Measurements from ENCODE around the gene RGS18.

DNA sequence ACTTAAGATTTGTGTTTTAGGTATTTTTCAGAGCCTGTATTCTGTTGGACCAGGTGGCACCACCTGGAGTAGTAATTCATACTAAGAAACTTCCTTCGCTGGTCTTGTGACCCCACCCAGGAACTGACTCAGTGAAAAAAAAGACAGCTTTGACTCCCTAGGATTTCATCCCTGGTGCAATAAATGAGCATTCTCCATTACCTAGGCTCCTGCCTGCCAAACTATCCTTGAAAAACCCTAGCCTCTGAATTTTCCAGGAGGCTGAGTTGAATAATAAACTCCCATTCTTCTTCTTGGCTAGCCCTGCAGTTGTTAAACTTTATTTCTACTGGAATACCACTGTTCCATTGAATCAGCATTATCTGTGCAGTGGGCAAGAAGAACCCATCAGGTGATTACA lies 10.6 kb upstream of the RGS18 start:
- TF ChIP-seq CTCF (IDR thresholded peaks at IDR 0.05), result no peak
- no peak for TF ChIP-seq POLR2A (IDR thresholded peaks at IDR 0.05)

All from gastroesophageal sphincter (tissue), 3 donors.